WI38 (cell line): ENCODE results near the gene FUCA2.

Experiments used
- H3K4me3 ChIP-seq: 2 replicates; pipeline ENCODE4 v1.5.1; 2011; ENCODE audit warnings: low read depth, mild to moderate bottlenecking, control low read depth, low read length
- TF ChIP-seq, protein P1 (sequence below): IDR thresholded peaks from 2 replicates; pipeline ENCODE4 v1.5.1; 2012; ENCODE audit warnings: low read depth, mild to moderate bottlenecking, control low read depth, low read length

The FUCA2 gene

DNA sequence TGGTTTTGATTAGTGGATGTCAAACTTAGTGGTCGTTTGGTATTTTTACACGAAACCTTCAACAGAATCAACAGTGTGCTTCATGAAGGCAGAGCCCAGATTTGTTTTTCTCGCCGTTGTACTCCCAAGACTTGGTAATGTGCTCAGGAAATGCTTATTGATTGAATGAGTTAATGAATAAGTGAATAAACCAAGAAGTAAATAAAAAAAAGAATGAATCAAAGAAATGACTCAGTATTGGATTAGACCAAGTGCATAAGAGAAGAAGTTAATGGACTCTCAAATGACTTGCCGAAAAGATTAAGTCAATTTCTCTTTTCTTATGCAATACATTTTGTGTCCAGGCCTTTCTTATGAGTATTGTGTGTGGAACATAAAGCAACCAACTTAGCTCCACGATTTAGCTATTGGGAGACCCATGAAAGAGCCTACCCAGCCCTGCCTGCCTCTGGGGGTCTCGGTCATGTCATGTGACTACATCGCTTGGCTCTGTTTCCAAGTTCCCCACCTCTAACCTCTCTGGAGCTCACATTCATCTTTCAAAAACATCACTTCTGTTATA, 10.6 kb upstream of the FUCA2 start:
- no peak overlapping the region for H3K4me3 ChIP-seq
- TF ChIP-seq, protein P1, sequence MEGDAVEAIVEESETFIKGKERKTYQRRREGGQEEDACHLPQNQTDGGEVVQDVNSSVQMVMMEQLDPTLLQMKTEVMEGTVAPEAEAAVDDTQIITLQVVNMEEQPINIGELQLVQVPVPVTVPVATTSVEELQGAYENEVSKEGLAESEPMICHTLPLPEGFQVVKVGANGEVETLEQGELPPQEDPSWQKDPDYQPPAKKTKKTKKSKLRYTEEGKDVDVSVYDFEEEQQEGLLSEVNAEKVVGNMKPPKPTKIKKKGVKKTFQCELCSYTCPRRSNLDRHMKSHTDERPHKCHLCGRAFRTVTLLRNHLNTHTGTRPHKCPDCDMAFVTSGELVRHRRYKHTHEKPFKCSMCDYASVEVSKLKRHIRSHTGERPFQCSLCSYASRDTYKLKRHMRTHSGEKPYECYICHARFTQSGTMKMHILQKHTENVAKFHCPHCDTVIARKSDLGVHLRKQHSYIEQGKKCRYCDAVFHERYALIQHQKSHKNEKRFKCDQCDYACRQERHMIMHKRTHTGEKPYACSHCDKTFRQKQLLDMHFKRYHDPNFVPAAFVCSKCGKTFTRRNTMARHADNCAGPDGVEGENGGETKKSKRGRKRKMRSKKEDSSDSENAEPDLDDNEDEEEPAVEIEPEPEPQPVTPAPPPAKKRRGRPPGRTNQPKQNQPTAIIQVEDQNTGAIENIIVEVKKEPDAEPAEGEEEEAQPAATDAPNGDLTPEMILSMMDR = no peak

DNA sequence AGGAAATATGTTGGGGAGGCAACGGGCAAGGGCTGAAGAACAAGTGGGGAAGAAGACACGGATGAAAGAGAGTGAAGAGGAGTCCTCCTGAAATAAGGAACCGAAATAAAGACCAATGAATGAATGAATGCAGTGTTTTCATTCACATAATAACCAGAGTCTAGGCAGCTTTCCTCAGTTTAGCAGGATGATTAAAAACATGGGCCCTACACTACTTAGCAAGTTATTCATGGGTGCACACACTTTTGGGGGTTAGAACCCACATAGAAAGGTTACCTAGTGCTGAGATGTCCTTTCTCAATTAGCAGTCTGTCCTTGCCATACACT, 5.9 kb upstream of the FUCA2 start:
- TF ChIP-seq, protein P1 = no peak
- H3K4me3 ChIP-seq = no peak overlapping the region

DNA sequence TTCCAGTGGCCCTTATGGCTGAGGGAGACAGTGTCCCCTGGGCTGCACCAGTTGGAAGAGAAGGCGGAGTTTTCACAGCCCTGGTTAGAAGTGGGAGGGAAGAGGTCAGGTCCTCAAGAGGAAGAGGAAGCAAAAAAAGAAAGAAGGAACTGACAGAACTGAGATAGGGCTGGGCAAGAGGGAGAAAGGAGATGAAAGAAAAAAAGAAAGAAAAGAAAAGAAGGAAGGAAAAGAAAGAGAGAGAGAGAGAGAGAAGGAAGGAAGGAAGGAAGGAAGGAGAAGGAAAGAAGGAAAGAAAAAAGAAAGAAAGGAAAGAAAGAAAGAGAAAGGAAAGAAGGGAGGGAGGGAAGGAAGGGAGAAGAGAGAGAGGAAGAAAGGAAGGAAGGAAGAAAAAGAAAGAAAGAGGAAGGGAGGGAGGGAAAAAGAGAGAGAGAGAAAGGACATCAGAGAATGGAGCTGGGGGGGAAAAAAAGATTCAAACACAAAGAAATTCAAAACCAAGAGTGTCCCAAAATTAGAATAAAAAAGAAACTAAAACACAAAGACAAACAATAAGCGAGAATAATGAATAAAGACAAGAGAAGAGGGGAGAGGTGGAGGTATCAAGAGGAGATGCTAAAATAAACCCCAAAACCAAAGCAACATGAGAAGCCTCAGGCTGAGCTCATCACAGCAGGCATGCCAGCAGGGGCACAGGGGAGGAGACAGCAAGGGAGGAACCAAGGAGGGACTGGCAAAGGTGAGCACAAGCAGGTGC, 5.3 kb upstream of the FUCA2 start:
- no peak overlapping the region for H3K4me3 ChIP-seq
- TF ChIP-seq, protein P1 = no peak

DNA sequence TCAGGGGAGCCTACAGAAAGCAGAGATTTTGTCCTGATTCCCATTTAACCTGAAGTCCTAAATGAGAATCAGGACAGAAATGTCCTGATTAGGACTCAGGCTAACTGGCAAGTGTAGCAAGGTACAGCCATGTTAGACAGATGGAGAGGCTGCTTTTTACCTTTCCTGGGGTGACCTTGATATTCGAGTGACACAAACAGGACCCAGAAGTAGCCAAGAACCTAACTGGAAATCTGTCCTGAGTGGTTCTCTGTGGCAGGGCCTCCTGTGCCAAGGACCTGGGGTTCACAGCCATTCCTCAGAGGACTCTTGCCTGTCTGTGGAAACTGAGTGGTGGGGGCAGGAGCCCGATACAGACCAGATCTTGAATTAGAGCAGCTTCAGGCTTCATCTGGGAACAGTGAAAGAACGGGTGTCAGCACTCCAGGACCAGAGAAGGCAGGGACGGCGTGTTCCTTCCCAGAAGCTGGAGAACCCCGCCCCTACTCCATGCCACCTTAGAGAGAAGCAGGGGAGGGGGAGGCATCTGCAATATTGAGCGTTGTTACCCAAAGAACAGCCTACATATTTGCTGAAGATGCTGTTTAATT, 4.3 kb upstream of the FUCA2 start:
- H3K4me3 ChIP-seq = no peak overlapping the region
- TF ChIP-seq, protein P1 = no peak

DNA sequence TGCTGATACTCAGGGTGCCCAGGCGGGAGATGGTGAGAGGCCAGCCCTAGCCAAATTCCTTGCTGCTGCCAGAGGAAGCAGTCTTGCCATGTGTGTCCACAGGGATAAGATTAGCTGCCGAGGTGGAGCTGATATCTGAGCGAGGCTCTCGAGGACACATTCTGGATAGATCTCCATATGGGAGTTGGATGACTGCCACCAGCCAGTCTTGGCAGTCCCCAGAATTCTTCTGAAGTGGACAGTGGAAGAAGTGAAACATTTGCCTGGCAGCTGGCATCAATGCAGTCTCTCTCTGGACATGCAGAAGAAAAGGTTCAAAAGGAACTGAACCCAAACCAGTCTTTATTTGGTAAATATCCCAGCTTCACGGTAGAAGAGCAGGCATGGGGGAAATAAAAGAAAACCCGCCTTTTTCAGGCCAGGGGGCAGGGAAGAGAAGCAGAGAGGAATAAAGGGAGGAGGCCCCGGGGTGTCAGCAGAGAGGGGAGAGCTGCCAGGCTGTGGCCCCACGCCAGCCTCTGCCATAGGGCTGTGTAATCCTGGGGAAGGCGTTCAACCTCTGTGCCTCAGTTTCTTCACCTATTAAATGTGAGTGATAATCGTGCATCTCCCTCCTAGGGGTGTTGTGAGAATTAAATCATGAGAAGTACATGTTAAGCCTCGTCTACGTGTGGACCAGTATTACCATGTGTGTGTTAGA, 3.7 kb upstream of the FUCA2 start:
- H3K4me3 ChIP-seq = no peak overlapping the region
- TF ChIP-seq, protein P1 = no peak

DNA sequence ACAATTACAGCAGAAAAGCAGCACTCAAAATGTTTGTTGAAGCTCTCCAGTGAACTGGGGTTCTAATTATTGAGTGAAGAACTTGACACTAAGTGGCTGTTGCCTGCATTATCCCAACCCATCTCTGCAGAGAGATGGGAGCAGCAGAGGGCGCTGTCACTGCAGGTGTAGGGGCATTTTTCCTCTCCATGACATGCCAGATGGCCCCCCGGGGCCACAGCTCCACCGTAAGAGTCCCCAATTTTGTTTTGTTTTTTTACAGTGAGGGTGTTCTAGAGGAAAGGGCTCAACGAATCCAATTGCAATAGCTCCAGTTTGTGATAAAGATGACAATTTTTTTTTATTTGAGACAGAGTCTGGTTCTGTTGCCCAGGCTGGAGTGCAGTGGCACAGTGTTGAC, 1.9 kb upstream of the FUCA2 start:
- no peak overlapping the region for H3K4me3 ChIP-seq
- TF ChIP-seq, protein P1 = peak; percentile 11; the same call in 1 of the 2 replicates

DNA sequence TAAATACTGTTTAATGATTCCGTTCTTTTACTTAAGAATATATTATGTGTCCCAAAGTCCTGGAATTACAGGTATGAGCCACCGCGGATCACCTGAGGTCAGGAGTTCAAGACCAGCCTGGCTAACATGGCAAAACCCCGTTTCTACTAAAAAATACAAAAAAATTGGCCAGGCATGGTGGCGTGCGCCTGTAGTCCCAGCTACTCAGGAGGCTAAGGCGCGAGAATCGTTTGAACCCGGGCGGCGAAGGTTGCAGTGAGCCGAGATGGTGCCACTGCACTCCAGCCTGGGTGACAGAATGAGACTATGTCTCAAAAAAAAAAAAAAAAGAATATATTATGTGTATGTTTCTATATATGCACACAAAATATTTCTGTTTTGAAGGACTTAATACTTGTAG, 1.2 kb downstream of the FUCA2 start:
- peak overlapping the region; percentile 74 for H3K4me3 ChIP-seq
